K562 (cell line): ENCODE data around the gene RNASE13. TPM values are rescaled to one million over a fixed set of nuclear protein-coding genes. Genes with fewer than 3 reads are reported as not detected.

Source experiments
- ATAC-seq: fragments of 200-7000 bp; cut with Tn5 transposase; 3 replicates; pipeline ENCODE4 v1.9.1; 2020; ENCODE audit warnings: moderate library complexity
- BruUV-seq: library from RNA; stranded (reverse); fragments of 400-500 nt; replicated peaks from 2 replicates; lab custom pipeline; 2021; lab: Mats Ljungman, UMichigan
- CTCF ChIA-PET: fragments of 300-600 bp; formaldehyde crosslinking; extraction: SDS; loops from one replicate; lab custom pipeline; 2021; ENCODE audit warnings: low intra/inter-chr PET ratio; lab: Yijun Ruan, JAX
- POLR2A ChIA-PET: fragments of 300-600, 350-650 bp; sonication (Branson Sonifier 250); formaldehyde crosslinking; extraction: SDS; loops from one replicate; lab custom pipeline; 2021; ENCODE audit warnings: antibody characterized with exemption, inconsistent platforms; lab: Yijun Ruan, JAX
- DNase-seq, 4 experiments: peaks; one replicate each; pipeline versions ENCODE4 v3.0.0 to v3.0.0-alpha.2; 2011 to 2018; ENCODE audit warnings: low spot score in 3 of 4, mixed read lengths in 3 of 4; ENCODE audit errors: extremely low read depth in 1 of 4
- FAIRE-seq: peaks from 2 replicates; lab custom pipeline; 2011; peaks lifted over from hg19 to GRCh38; lab: Jason Lieb, UNC
- H2AFZ ChIP-seq: 2 replicates; pipeline ENCODE4 v1.6.0; 2011; ENCODE audit warnings: low read depth, low read length, control low read depth, inconsistent platforms
- H3K27ac ChIP-seq: fragments of 200-600 bp; 3 replicates; pipeline ENCODE4 v1.8.0; 2011; ENCODE audit warnings: low read depth, mild to moderate bottlenecking, control low read depth, inconsistent platforms, low read length, moderate library complexity, mixed read lengths; ENCODE audit errors: extremely low read depth
- H3K27me3 ChIP-seq, 2 experiments: fragments of 300-600 bp in 1 of 2; 2 replicates in 1 of 2; 3 replicates in 1 of 2; pipeline versions ENCODE4 v1.6.0 to v1.8.0; 2011; ENCODE audit warnings: inconsistent platforms in 2 of 2, low read length in 2 of 2, mild to moderate bottlenecking in 1 of 2, mixed read lengths in 1 of 2, moderate library complexity in 1 of 2; ENCODE audit not compliant: control insufficient read depth in 2 of 2, insufficient read depth in 2 of 2
- H3K36me3 ChIP-seq: fragments of 300-600 bp; 3 replicates; pipeline ENCODE4 v1.8.0; 2011; ENCODE audit warnings: mild to moderate bottlenecking, low read length, inconsistent platforms; ENCODE audit not compliant: control insufficient read depth, insufficient read depth
- H3K4me1 ChIP-seq, 2 experiments: fragments of 200-600 bp in 1 of 2; replicated peaks in 1 of 2; 2 replicates in 1 of 2; 3 replicates in 1 of 2; pipeline versions ENCODE4 v1.5.1 to v1.8.0; 2011; ENCODE audit warnings: inconsistent platforms in 2 of 2, low read length in 2 of 2, mild to moderate bottlenecking in 1 of 2, mixed read lengths in 1 of 2, moderate library complexity in 1 of 2; ENCODE audit not compliant: control insufficient read depth in 2 of 2, insufficient read depth in 2 of 2
- H3K4me2 ChIP-seq: 2 replicates; pipeline ENCODE4 v1.6.1; 2011; ENCODE audit warnings: low read length, control low read depth, inconsistent platforms, mixed read lengths; ENCODE audit not compliant: insufficient read depth
- H3K4me3 ChIP-seq: fragments of 200-600 bp; sonication (generic), shearing (Covaris generic); 2 replicates; pipeline ENCODE4 v1.5.1; 2016; ENCODE audit warnings: control low read depth, inconsistent platforms
- H3K79me2 ChIP-seq: fragments of 200-600 bp; 3 replicates; pipeline ENCODE4 v1.8.0; 2011; ENCODE audit warnings: low read length, inconsistent platforms; ENCODE audit not compliant: control insufficient read depth, insufficient read depth
- H3K9ac ChIP-seq, 2 experiments: 2 replicates each; pipeline versions ENCODE4 v1.6.0 to v1.6.1; 2011; ENCODE audit warnings: low read depth in 2 of 2, low read length in 2 of 2, control low read depth in 1 of 2, inconsistent platforms in 1 of 2, mild to moderate bottlenecking in 1 of 2, mixed read lengths in 1 of 2; ENCODE audit not compliant: insufficient read depth in 1 of 2
- H3K9me1 ChIP-seq: one replicate; pipeline ENCODE4 v1.6.0; 2011; ENCODE audit warnings: inconsistent platforms, mild to moderate bottlenecking, low read length, moderate library complexity; ENCODE audit not compliant: control insufficient read depth, insufficient read depth
- H3K9me3 ChIP-seq: replicated peaks from 2 replicates; pipeline ENCODE4 v1.5.1; 2011; ENCODE audit warnings: low read depth, low read length, inconsistent platforms; ENCODE audit not compliant: control insufficient read depth, insufficient read depth
- H4K20me1 ChIP-seq: replicated peaks from 2 replicates; pipeline ENCODE4 v1.6.1; 2011; ENCODE audit warnings: low read length, inconsistent platforms, mixed read lengths; ENCODE audit not compliant: control insufficient read depth, insufficient read depth
- EGR1 ChIP-seq: fragments of 450-650 bp; conservative IDR thresholded peaks from 2 replicates; pipeline ENCODE4 v1.6.1; 2017; ENCODE audit warnings: mild to moderate bottlenecking
- ELF2 ChIP-seq: fragments of 250-450 bp; sonication (Bioruptor Pico); IDR thresholded peaks from 2 replicates; pipeline ENCODE4 v1.5.0; 2021; ENCODE audit warnings: mild to moderate bottlenecking
- GTF2F1 ChIP-seq: IDR thresholded peaks from 2 replicates; pipeline ENCODE4 v1.6.1; 2011; ENCODE audit warnings: low read depth, low read length, improper control_type of control experiment
- JUND ChIP-seq, 2 experiments: IDR thresholded peaks; 2 replicates in 1 of 2; 3 replicates in 1 of 2; pipeline ENCODE4 v1.6.1; 2011; ENCODE audit warnings: borderline replicate concordance in 2 of 2, low read depth in 2 of 2, low read length in 2 of 2, improper control_type of control experiment in 1 of 2, missing biosample characterization in 1 of 2, missing genetic modification characterization in 1 of 2, missing genetic modification reagents in 1 of 2
- KDM2B ChIP-seq: fragments of 250-450 bp; sonication (Bioruptor Pico); IDR thresholded peaks from 2 replicates; pipeline ENCODE4 v1.8.0; 2021; ENCODE audit warnings: mild to moderate bottlenecking, moderate library complexity
- RBM17 ChIP-seq: fragments of 200-400 bp; formaldehyde crosslinking; IDR thresholded peaks from 2 replicates; pipeline ENCODE4 v1.6.1; 2017; ENCODE audit warnings: low read depth, mild to moderate bottlenecking, low read length, borderline replicate concordance
- TEAD4 ChIP-seq, 2 experiments: sonication (generic) in 1 of 2; formaldehyde crosslinking in 1 of 2; IDR thresholded peaks; 2 replicates each; pipeline versions ENCODE4 v1.6.1 to v1.8.0; 2012 to 2022; ENCODE audit warnings: borderline replicate concordance in 1 of 2, inconsistent platforms in 1 of 2, low read length in 1 of 2, mild to moderate bottlenecking in 1 of 2, missing genetic modification reagents in 1 of 2
- ZFP30 ChIP-seq: fragments of 250-450 bp; sonication (Bioruptor Pico); IDR thresholded peaks from 2 replicates; pipeline ENCODE4 v1.8.0; 2022; ENCODE audit warnings: moderate library complexity, mild to moderate bottlenecking, inconsistent platforms, borderline replicate concordance
- ZNF764 ChIP-seq: fragments of 250-450 bp; sonication (Bioruptor Pico); IDR thresholded peaks from 2 replicates; pipeline ENCODE4 v1.4.0; 2020; ENCODE audit warnings: low read depth, mild to moderate bottlenecking, moderate library complexity
- ZNF780A ChIP-seq: fragments of 250-450 bp; sonication (Bioruptor Pico); IDR thresholded peaks from 2 replicates; pipeline ENCODE4 v1.5.0; 2021; ENCODE audit warnings: mild to moderate bottlenecking
- WGBS: fragments of 100-300 bp; shearing (Covaris generic); methylation state at CpG from one replicate; pipeline ENCODE4 v1.1.6; 2016; ENCODE audit warnings: low coverage, mixed read lengths; ENCODE audit not compliant: insufficient coverage; ENCODE audit errors: missing lambda C conversion rate; 5-methylcytosine and 5-hydroxymethylcytosine counted together
- in situ Hi-C: fragments of 300-500 bp; cut with MboI; formaldehyde crosslinking; loops from 4 replicates; pipeline ENCODE4 v1.15.0; 2018; ENCODE audit warnings: inconsistent platforms, mixed read lengths
- intact Hi-C: fragments of 100-400 bp; cut with micrococcal nuclease; formaldehyde crosslinking; loops from 2 replicates; pipeline ENCODE4 v1.14.2; 2022
- polyA plus RNA-seq, 8 experiments: library from polyadenylated mRNA; depleted of rRNA in 4 of 8; stranded (reverse) in 5 of 8; unstranded in 3 of 8; fragments of >200 nt; fragmentation: Nextera tagmentation in 2 of 8; fragmentation: Illumina TruSeq in 1 of 8; extraction: Ambion mirVana in 2 of 8; extraction: Trizol in 1 of 8; gene quantifications; 2 replicates each; pipeline versions ENCODE4 v1.2.1 to v1.2.3, GENCODE V29; 2011 to 2014; ENCODE audit warnings: inconsistent platforms in 1 of 8, missing spikeins in 1 of 8
- total RNA-seq, 7 experiments: library from RNA; depleted of rRNA in 6 of 7; stranded (reverse); fragments of >200 nt in 6 of 7; fragmentation: Illumina TruSeq in 2 of 7; extraction: Trizol in 2 of 7; gene quantifications; 2 replicates each; pipeline versions ENCODE4 v1.2.1 to v1.2.3, GENCODE V29; 2011 to 2021; ENCODE audit warnings: low replicate concordance in 1 of 7
- TF ChIP-seq, protein P1 (sequence below): sonication (generic); formaldehyde crosslinking; IDR thresholded peaks from 2 replicates; pipeline ENCODE4 v1.4.0; 2020; ENCODE audit warnings: mild to moderate bottlenecking, missing genetic modification reagents
- TF ChIP-seq, protein P2 (sequence below): fragments of 250-450 bp; sonication (Bioruptor Pico); IDR thresholded peaks from 2 replicates; pipeline ENCODE4 v1.8.0; 2021; ENCODE audit warnings: mild to moderate bottlenecking, moderate library complexity

The RNASE13 gene
- total and polyA plus RNA-seq, 9 of the 15 experiments (the other 6 are each of a cell fraction or from before 2014, with no cell fraction given) = not detected

DNA sequence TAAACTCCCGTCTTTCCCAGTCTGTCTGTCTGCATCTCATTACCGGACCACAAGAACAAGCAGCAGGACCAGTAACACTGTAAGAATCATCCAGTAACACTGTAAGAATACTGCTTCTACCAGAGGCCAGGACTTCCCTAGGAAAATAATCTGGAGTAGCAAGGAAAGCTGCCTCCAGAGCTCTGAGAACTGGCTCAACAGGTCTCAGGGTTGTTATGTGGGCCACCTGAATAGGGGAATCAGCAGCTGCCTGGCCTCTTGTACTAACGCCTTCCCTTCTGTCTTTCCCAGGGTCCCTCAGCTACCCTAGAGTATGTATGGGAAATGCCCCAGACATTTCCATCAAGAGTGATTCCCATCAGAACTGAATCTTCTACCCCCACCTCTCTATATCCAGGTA, 36.5 kb downstream of the RNASE13 start:
- no peaks in the 10 kb centered on the region for H4K20me1 ChIP-seq
- ChIA-PET POLR2A (interaction anchor here (0.8 to 1.0 kb wide), 4 partner anchors 16 to 111 kb away, joined by 3 read pairs; no protein-coding TSS in a partner anchor), CTCF (no interaction called here)
- in situ Hi-C loops = no loop called here
- H3K27me3 ChIP-seq = no peaks in the 10 kb centered on the region
- WGBS = 52% methylated on average over 3 of the region's 3 CpGs
- intact Hi-C loops = no loop called here
- H3K27ac ChIP-seq = no peak overlapping the region
- H3K9me1 ChIP-seq = no peaks in the 10 kb centered on the region
- peaks cover 34% of the 10 kb centered on the region for H3K36me3 ChIP-seq
- DNase-seq = no peak
- no peak overlapping the region for H3K9ac ChIP-seq
- ATAC-seq = no peak
- no peaks in the 10 kb centered on the region for H3K79me2 ChIP-seq
- H3K9me3 ChIP-seq = no peaks in the 10 kb centered on the region
- no peak overlapping the region for H3K4me2 ChIP-seq
- no peak overlapping the region for H3K4me3 ChIP-seq
- H2AFZ ChIP-seq = no peak overlapping the region
- BruUV-seq = no TSS peak
- no peak for FAIRE-seq
- peaks cover 5 to 13% of the 10 kb centered on the region in 2 experiments; a peak in 3 of 5 replicates for H3K4me1 ChIP-seq
- TF ChIP-seq ELF2 (CRISPR knock-in tag) = no peak
- no peak for TF ChIP-seq GTF2F1
- TF ChIP-seq, protein P1, sequence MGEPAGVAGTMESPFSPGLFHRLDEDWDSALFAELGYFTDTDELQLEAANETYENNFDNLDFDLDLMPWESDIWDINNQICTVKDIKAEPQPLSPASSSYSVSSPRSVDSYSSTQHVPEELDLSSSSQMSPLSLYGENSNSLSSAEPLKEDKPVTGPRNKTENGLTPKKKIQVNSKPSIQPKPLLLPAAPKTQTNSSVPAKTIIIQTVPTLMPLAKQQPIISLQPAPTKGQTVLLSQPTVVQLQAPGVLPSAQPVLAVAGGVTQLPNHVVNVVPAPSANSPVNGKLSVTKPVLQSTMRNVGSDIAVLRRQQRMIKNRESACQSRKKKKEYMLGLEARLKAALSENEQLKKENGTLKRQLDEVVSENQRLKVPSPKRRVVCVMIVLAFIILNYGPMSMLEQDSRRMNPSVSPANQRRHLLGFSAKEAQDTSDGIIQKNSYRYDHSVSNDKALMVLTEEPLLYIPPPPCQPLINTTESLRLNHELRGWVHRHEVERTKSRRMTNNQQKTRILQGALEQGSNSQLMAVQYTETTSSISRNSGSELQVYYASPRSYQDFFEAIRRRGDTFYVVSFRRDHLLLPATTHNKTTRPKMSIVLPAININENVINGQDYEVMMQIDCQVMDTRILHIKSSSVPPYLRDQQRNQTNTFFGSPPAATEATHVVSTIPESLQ (CRISPR knock-in tag) = no peak
- no peak for TF ChIP-seq EGR1
- TF ChIP-seq ZFP30 (CRISPR knock-in tag) = no peak
- TF ChIP-seq RBM17 = no peak
- TF ChIP-seq KDM2B (CRISPR knock-in tag) = no peak
- TF ChIP-seq TEAD4 (IDR thresholded peaks at IDR 0.05; ENCODE audit: low read length) = no peak
- no peak for TF ChIP-seq TEAD4 (CRISPR knock-in tag; IDR thresholded peaks at IDR 0.05; ENCODE audit: borderline replicate concordance)
- TF ChIP-seq ZNF780A (CRISPR knock-in tag) = no peak
- TF ChIP-seq, protein P2, sequence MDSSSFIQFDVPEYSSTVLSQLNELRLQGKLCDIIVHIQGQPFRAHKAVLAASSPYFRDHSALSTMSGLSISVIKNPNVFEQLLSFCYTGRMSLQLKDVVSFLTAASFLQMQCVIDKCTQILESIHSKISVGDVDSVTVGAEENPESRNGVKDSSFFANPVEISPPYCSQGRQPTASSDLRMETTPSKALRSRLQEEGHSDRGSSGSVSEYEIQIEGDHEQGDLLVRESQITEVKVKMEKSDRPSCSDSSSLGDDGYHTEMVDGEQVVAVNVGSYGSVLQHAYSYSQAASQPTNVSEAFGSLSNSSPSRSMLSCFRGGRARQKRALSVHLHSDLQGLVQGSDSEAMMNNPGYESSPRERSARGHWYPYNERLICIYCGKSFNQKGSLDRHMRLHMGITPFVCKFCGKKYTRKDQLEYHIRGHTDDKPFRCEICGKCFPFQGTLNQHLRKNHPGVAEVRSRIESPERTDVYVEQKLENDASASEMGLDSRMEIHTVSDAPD (CRISPR knock-in tag) = no peak
- no peak for TF ChIP-seq ZNF764
- TF ChIP-seq JUND (IDR thresholded peaks at IDR 0.05; ENCODE audit: borderline replicate concordance, low read depth, low read length) = no peak
- no peak for TF ChIP-seq JUND (tag; IDR thresholded peaks at IDR 0.05; ENCODE audit: borderline replicate concordance, low read depth, low read length)
